Kidney glomerular epithelial cell (primary cell): ENCODE data around the gene GABRG3.

Experiments
- DNase-seq: peaks from one replicate; lab custom pipeline; 2025; lab: John Stamatoyannopoulos, UW

The GABRG3 gene

GRCh38 chr15:27064080-27064479 lies 93.1 kb downstream of the GABRG3 start:
- no peak for DNase-seq

DNA sequence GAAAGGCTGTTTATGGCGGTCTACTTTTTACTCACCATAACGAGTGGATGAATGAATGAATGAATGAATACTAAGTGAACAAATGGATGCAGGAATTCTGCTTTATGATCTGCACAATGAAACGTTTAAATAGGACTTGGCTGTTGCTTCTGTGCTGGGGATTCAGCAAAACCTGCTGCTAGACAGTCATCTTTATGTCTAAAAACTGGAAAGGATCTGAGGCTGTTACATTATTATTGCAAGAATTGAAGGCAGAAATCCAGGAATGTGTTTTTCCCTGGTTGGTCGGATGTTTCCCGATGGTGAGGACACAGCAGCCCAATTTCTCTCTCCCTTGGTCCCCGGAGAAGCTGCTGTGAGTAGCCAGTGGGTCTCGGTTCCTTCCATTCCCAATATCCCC lies 94.2 kb downstream of the GABRG3 start:
- no peak for DNase-seq

GRCh38 chr15:27065785-27066184 lies 94.8 kb downstream of the GABRG3 start:
- DNase-seq, result no peak

DNA sequence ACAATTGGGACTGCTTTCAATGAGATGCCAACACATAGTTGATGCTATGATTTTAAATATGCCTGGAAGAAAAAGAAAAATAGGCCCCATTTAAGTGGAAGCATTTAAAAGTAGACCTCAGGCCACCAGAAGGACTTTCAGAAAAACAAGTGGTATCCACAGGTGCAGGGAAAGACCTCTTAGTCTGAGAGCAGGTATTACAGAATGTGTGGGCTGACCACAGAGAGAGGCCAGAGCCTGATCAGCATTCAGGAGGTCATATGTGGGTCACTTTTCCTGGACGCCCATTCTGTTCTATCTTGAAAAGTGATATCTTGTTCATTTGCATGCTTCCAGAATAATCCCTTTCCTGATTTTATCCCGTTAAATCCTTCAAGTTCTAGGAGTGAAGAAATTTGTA lies 95.5 kb downstream of the GABRG3 start:
- DNase-seq, result no peak

DNA sequence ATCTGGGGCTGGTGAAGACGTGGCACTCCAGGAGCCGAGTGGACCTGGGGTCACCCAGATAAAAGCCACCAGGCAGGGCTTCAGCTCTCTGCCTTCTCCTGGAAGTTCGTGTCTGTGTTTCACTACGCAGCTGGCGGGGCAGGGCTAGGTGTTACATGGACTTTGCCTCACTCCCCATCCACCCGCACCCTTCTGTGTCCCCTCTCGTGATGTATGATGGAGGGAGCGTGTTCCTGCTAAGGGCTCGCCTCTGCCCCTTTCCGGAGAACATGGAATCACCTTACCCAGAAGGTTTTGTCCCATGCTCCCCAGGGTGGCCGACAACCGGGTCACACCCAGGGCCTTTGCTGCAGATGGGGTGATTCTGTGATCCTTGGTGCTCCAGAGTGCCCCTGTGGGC lies 96.2 kb downstream of the GABRG3 start:
- DNase-seq, result no peak

- no peak for DNase-seq
These were observed 99.9 kb downstream of the GABRG3 start for GRCh38 chr15:27070841-27071240.

DNA sequence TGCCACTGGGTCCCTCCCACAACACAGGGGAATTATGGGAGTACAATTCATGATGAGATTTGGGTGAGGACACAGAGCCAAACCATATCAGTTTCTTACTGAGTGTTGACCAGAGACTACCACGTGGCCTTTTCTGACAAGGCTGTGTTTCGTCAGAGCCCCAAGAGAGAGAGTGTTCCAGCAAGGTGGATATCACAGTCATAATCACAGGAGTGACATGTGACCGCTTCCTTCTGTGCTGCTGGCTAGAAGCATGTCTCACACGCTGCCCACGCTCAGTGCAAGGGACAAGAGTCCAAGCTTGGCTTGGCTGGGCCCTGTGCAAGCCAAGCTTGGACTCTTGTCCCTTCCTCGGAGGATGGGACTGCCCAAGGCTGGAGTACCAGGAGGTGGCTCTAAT lies 103.2 kb downstream of the GABRG3 start:
- no peak for DNase-seq

DNA sequence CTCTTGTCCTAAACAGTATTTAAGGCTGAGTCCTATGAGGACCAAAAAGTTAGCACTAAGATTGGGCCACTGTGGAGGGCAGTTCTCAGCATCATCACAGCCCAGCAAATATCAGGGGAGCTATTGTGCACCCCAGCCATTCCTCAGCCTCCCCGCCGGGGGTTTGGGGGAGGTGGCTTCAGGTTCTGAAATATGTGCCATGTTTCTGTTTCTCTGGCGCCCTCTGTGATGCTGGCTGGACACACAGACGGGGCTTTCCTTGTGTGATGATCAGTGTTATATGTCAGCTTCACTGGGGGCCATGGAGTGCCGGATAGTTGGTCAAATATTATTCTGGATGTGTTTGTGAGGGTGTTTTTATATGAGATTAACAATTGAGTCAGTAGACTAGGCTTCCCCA lies 106.8 kb downstream of the GABRG3 start:
- no peak for DNase-seq

DNA sequence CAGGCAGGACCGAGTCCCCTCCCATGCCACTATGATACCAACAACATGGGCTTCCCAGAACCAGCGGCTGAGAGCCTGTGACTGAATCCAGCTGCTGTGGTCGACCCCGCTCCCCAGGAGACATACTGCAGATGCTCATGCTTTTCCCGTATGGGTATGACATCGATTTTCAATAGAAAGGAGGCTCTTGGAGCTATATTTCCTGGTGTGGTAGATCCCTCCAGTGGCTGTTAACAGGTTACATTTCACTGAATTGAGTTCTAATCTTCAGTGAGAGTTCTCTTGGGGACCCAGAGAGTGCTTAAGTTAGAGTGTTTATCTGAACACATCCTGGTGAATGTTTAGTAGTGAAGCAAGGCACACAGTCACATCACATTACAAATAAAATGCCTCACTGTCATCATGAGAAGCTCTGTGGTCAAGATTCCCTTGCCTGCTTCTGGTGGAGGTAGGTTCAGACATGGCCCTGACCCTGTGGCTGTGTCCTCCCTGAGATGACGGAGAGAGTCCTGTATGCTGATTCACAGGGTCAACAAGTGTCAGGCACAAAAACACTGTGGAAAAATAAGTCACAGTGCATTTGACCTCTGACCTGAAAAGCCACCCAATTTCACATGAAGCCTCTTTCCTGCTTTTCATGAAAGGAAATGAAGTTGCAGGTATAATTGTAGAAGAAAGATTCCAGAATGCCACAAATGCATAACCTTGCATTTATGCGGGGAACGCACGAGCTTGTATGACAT lies 110.9 kb downstream of the GABRG3 start:
- no peak for DNase-seq

DNA sequence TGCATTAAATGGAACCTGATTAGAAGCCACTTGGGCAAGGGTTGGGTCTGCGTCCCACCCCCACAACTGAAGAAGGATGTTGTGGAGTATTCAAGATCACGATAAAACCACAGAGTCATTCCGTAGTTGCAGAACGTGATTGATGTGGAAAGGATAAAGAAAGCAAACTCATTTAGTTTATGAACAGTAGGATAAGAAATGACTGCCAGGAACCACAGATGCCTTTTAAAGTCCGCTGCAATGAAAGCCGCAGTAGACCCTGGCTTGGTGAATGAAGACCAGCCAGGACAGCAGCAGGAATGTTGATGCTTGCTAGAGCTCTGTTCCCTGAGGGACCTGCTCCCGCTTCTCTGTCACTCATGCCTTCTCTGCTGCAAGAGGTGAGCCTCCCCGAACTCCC lies 111.5 kb downstream of the GABRG3 start:
- DNase-seq, result no peak

GRCh38 chr15:27084844-27085243 lies 113.9 kb downstream of the GABRG3 start:
- DNase-seq, result no peak

DNA sequence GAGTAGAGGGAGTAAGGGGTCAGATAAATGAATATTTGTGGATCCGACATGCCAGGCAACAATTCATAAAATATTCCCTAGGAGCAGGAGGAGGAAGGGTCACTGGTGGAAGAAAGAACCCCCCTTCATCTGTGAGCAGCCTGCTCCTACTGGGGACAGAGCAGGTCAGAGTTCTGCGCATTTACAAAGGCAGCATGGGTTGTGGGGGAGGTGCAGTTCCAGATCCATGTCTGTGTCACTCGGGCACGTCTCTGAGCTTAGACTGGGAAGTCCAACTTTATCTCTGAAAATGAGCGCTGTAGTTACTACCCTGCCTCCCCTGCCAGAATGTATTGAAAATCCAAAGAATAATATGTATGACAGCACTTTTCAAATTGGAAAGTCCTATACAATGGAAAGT lies 115.2 kb downstream of the GABRG3 start:
- no peak for DNase-seq

DNA sequence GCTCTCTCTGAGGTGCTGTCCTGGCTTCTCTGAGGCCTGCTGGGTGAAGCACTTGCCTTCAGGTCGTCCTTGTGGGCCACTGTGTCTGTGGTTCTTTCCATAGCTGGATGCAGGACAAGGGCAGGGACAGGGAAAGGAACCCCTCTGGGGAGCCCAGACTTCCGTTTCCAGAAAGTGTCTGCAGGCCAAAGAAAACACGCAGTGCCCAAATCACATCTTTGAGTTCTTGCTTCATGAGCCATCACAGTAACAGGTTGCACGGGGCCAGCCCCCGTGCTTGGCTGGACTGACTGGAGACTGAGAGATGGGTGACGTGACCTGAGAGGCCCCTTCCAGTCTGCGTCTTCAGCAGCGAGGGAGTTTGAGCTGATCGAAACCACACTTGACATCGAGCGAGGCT lies 115.8 kb downstream of the GABRG3 start:
- DNase-seq, result no peak

- no peak for DNase-seq
These were observed 116.9 kb downstream of the GABRG3 start for GRCh38 chr15:27087651-27088583.

GRCh38 chr15:27088584-27089232 lies 117.7 kb downstream of the GABRG3 start:
- DNase-seq, result no peak

- no peak for DNase-seq
These were observed 118.2 kb downstream of the GABRG3 start for GRCh38 chr15:27089233-27089586.

GRCh38 chr15:27089676-27090075 lies 118.7 kb downstream of the GABRG3 start:
- DNase-seq, result no peak

GRCh38 chr15:27091270-27091940 lies 120.4 kb downstream of the GABRG3 start:
- no peak for DNase-seq

- no peak for DNase-seq
These were observed 121.4 kb downstream of the GABRG3 start for GRCh38 chr15:27092390-27092789.

DNA sequence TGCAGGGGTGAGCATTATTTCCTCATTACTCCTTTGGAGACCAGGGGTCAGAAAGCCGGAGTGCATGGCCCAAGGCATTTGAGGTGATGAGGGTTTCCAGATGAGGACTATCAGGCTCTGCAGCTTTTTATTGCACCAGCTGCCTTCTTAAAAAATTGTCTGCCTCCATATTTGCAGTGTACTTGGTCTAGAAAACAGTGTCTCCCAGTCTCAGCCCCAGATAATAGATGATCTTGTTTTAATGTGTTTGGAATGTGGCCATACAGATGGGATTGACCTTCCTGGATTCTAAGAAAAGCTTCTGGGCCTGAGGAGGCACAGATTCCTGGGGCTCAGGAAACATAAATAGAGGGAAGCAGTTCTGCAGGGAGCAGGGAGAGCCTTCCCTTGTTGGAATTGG lies 123.3 kb downstream of the GABRG3 start:
- DNase-seq, result no peak

- no peak for DNase-seq
These were observed 125.1 kb downstream of the GABRG3 start for GRCh38 chr15:27095886-27096624.

DNA sequence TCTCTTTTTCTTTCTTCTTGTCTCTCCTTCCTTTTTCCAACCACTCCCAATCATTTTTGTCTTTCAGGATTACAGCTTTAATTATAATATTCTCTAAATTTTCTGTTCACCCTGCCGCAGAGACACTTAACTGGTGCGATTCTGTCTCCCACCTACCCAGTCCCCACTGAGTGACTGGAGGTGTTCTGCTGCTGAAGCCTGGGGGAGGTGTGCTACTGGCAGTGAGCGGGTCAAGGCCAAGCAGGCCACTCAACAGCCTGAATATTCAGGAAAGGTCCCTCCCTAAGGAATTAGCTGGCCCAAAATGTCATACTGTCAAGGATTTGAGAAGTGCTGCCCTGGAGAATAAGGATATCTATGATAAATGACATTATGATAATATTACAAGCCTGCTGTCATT lies 126.5 kb downstream of the GABRG3 start:
- DNase-seq, result no peak
